ENCODE data around the gene TAF8.

The TAF8 gene

GRCh38 chr6:42112351-42112750 lies 62.0 kb downstream of the TAF8 start:
- Mint-ChIP-seq H3K27ac (no peak overlapping the region), H3K4me3 (no peak overlapping the region), H3K9me3 (no peaks in the 10 kb centered on the region), H3K4me1 (ENCODE audit: low read depth) (no peaks in the 10 kb centered on the region), H3K36me3 (ENCODE audit: low read depth) (no peaks in the 10 kb centered on the region), H3K27me3 (peaks cover 5% of the 10 kb centered on the region)

GRCh38 chr6:42113936-42114636 lies 63.8 kb downstream of the TAF8 start:
- H3K27me3 Mint-ChIP-seq = peaks cover 5% of the 10 kb centered on the region

GRCh38 chr6:42117843-42118161 lies 67.5 kb downstream of the TAF8 start:
- Mint-ChIP-seq H3K4me3 (no peak overlapping the region), H3K27me3 (peaks cover 5% of the 10 kb centered on the region), H3K27ac (no peak overlapping the region), H3K36me3 (ENCODE audit: low read depth) (no peaks in the 10 kb centered on the region), H3K4me1 (ENCODE audit: low read depth) (no peaks in the 10 kb centered on the region), H3K9me3 (no peaks in the 10 kb centered on the region)

More at GRCh38 chr6:42113936-42114636, 63.8 kb downstream of the TAF8 start:
- H3K9me3 Mint-ChIP-seq = no peaks in the 10 kb centered on the region
- no peaks in the 10 kb centered on the region for H3K4me1 Mint-ChIP-seq (ENCODE audit: low read depth)
- no peak overlapping the region for H3K27ac Mint-ChIP-seq
- no peaks in the 10 kb centered on the region for H3K36me3 Mint-ChIP-seq (ENCODE audit: low read depth)
- H3K4me3 Mint-ChIP-seq = no peak overlapping the region

GRCh38 chr6:42118162-42119001 lies 68.1 kb downstream of the TAF8 start:
- Mint-ChIP-seq H3K27ac (no peak overlapping the region), H3K4me1 (ENCODE audit: low read depth) (no peaks in the 10 kb centered on the region), H3K9me3 (no peaks in the 10 kb centered on the region), H3K36me3 (ENCODE audit: low read depth) (no peaks in the 10 kb centered on the region), H3K27me3 (peaks cover 5% of the 10 kb centered on the region), H3K4me3 (no peak overlapping the region)

- H3K9me3 Mint-ChIP-seq = no peaks in the 10 kb centered on the region
- peaks cover 4% of the 10 kb centered on the region for H3K27me3 Mint-ChIP-seq
- H3K4me1 Mint-ChIP-seq (ENCODE audit: low read depth) = no peaks in the 10 kb centered on the region
- no peak overlapping the region for H3K27ac Mint-ChIP-seq
- no peak overlapping the region for H3K4me3 Mint-ChIP-seq
- no peaks in the 10 kb centered on the region for H3K36me3 Mint-ChIP-seq (ENCODE audit: low read depth)
Measured at GRCh38 chr6:42120895-42121865, 70.9 kb downstream of the TAF8 start.

GRCh38 chr6:42123379-42124103 lies 73.2 kb downstream of the TAF8 start:
- H3K36me3 Mint-ChIP-seq (ENCODE audit: low read depth) = no peaks in the 10 kb centered on the region
- no peaks in the 10 kb centered on the region for H3K27me3 Mint-ChIP-seq
- H3K4me1 Mint-ChIP-seq (ENCODE audit: low read depth) = no peaks in the 10 kb centered on the region
- no peak overlapping the region for H3K4me3 Mint-ChIP-seq
- no peak overlapping the region for H3K27ac Mint-ChIP-seq
- H3K9me3 Mint-ChIP-seq = no peaks in the 10 kb centered on the region

- no peak overlapping the region for H3K27ac Mint-ChIP-seq
Measured at GRCh38 chr6:42124223-42124836, 74.0 kb downstream of the TAF8 start.

GRCh38 chr6:42125231-42125630 lies 74.9 kb downstream of the TAF8 start:
- Mint-ChIP-seq H3K9me3 (no peaks in the 10 kb centered on the region), H3K27ac (no peak overlapping the region), H3K36me3 (ENCODE audit: low read depth) (no peaks in the 10 kb centered on the region), H3K4me1 (ENCODE audit: low read depth) (no peaks in the 10 kb centered on the region), H3K27me3 (no peaks in the 10 kb centered on the region), H3K4me3 (no peak overlapping the region)

More at GRCh38 chr6:42124223-42124836, 74.0 kb downstream of the TAF8 start:
- H3K4me1 Mint-ChIP-seq (ENCODE audit: low read depth) = no peaks in the 10 kb centered on the region
- no peaks in the 10 kb centered on the region for H3K27me3 Mint-ChIP-seq
- no peaks in the 10 kb centered on the region for H3K36me3 Mint-ChIP-seq (ENCODE audit: low read depth)
- H3K4me3 Mint-ChIP-seq = no peak overlapping the region
- H3K9me3 Mint-ChIP-seq = no peaks in the 10 kb centered on the region

- H3K4me3 Mint-ChIP-seq = no peak overlapping the region
- no peak overlapping the region for H3K27ac Mint-ChIP-seq
- no peaks in the 10 kb centered on the region for H3K27me3 Mint-ChIP-seq
- H3K36me3 Mint-ChIP-seq (ENCODE audit: low read depth) = no peaks in the 10 kb centered on the region
- H3K4me1 Mint-ChIP-seq (ENCODE audit: low read depth) = no peaks in the 10 kb centered on the region
- no peaks in the 10 kb centered on the region for H3K9me3 Mint-ChIP-seq
Measured at GRCh38 chr6:42125663-42126062, 75.3 kb downstream of the TAF8 start.

- no peaks in the 10 kb centered on the region for H3K9me3 Mint-ChIP-seq
- no peak overlapping the region for H3K4me3 Mint-ChIP-seq
- no peaks in the 10 kb centered on the region for H3K4me1 Mint-ChIP-seq (ENCODE audit: low read depth)
- H3K27me3 Mint-ChIP-seq = no peaks in the 10 kb centered on the region
- no peak overlapping the region for H3K27ac Mint-ChIP-seq
- no peaks in the 10 kb centered on the region for H3K36me3 Mint-ChIP-seq (ENCODE audit: low read depth)
Measured at GRCh38 chr6:42128460-42129359, 78.4 kb downstream of the TAF8 start.

- Mint-ChIP-seq H3K27me3 (no peaks in the 10 kb centered on the region), H3K36me3 (ENCODE audit: low read depth) (no peaks in the 10 kb centered on the region), H3K27ac (no peak overlapping the region), H3K9me3 (no peaks in the 10 kb centered on the region), H3K4me1 (ENCODE audit: low read depth) (no peaks in the 10 kb centered on the region), H3K4me3 (no peak overlapping the region)
Measured at GRCh38 chr6:42129360-42129676, 79.0 kb downstream of the TAF8 start.

GRCh38 chr6:42131531-42131930 lies 81.2 kb downstream of the TAF8 start:
- Mint-ChIP-seq H3K4me1 (ENCODE audit: low read depth) (peaks cover 3% of the 10 kb centered on the region), H3K4me3 (no peak overlapping the region), H3K36me3 (ENCODE audit: low read depth) (no peaks in the 10 kb centered on the region), H3K9me3 (no peaks in the 10 kb centered on the region), H3K27me3 (no peaks in the 10 kb centered on the region), H3K27ac (no peak overlapping the region)

- Mint-ChIP-seq H3K4me3 (no peak overlapping the region), H3K27ac (no peak overlapping the region), H3K4me1 (ENCODE audit: low read depth) (peaks cover 11% of the 10 kb centered on the region), H3K27me3 (no peaks in the 10 kb centered on the region), H3K9me3 (no peaks in the 10 kb centered on the region), H3K36me3 (ENCODE audit: low read depth) (no peaks in the 10 kb centered on the region)
Measured at GRCh38 chr6:42133926-42134325, 83.6 kb downstream of the TAF8 start.
